HG02588 (cell line): ENCODE measurements around the gene PAQR5.
"Not testable (repeated sequence)": the region's sequence is repeated elsewhere in the genome, so short reads cannot be mapped to it uniquely, and the experiment has no call there.

Experiments used
- ATAC-seq: cut with Tn5 transposase; IDR thresholded peaks from one replicate; pipeline ENCODE4 v1.9.1; 2021; ENCODE audit warnings: mild to moderate bottlenecking, moderate library complexity; ENCODE audit not compliant: unreplicated experiment

The PAQR5 gene

GRCh38 chr15:69415381-69415780 lies 116.7 kb downstream of the PAQR5 start:
- ATAC-seq, result no peak

GRCh38 chr15:69417581-69417980 lies 118.9 kb downstream of the PAQR5 start:
- ATAC-seq, result no peak

- ATAC-seq, result no peak
These were observed 122.8 kb downstream of the PAQR5 start for GRCh38 chr15:69421498-69421897.

DNA sequence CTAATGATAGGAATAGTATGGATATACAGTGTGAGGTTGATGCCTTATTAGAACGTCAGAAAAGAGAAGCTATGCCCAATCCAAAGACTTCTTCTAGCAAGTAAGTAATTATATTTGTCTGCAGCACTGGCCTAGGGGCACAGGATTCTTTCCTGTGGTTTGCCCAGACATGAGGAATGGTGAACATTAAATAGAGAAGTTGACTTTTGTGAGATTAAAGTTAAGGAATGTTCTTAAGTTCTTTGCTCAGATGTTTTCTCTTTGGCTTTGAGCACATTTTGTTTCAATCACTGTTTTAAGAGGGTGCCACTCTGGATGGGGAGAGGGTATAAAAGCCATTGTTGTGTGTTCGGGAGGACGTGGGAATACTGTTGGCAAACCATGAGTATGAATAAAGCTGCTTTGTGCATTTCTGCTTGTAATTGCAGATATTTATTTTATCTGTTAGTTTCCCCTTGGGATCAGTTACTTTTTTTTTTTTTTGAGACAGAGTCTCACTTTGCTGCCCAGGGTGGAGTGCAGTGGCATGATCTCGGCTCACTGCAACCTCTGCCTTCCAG lies 123.7 kb downstream of the PAQR5 start:
- ATAC-seq, result no peak

- no peak for ATAC-seq
These were observed 125.3 kb downstream of the PAQR5 start for GRCh38 chr15:69424001-69424400.

- ATAC-seq, result no peak
These were observed 126.2 kb downstream of the PAQR5 start for GRCh38 chr15:69424748-69425413.

DNA sequence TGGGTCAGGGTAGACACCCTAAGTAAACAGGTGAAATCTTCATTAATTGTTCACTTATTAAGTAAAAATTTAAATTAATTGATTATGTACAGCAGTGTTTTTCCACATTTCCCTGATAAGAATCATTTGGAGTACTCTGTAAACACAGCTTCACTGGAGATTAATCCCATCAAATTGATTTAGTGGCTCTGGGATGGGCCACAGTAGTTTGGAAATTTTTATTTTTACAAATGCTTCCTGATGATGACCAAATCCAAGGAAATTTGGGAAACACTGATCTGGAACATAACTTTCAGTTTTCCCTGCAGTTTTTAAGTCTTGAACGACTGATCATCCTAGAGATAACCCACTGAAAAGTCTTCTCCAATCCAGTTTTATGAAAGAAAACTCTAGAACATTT lies 135.1 kb downstream of the PAQR5 start:
- no peak for ATAC-seq

GRCh38 chr15:69434238-69434637 lies 135.5 kb downstream of the PAQR5 start:
- ATAC-seq, result no peak

GRCh38 chr15:69434679-69435078 lies 136.0 kb downstream of the PAQR5 start:
- ATAC-seq, result no peak

- no peak for ATAC-seq
These were observed 137.3 kb downstream of the PAQR5 start for GRCh38 chr15:69435985-69436384.

DNA sequence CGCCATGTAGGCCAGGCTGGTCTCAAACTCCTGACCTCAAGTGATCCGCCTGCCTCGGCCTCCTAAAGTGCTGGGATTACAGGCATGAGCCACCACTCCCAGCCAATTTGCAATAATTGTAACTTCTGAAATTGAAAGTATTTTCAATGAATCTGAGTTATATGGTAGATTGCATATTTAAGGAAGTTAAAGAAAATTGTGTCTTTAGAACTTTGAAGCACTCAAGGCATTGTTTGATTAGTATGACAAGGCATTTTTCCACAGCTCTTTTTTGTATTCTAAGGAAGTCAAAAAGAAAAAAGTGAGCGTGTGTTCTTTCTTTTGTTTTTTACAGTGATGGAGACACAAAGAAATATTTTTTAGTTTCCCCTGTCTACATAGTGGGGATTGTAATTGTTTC lies 138.2 kb downstream of the PAQR5 start:
- ATAC-seq, result no peak

GRCh38 chr15:69439623-69440022 lies 140.9 kb downstream of the PAQR5 start:
- ATAC-seq, result no peak

- no peak for ATAC-seq
These were observed 144.4 kb downstream of the PAQR5 start for GRCh38 chr15:69443032-69443611.

- no peak for ATAC-seq
These were observed 146.0 kb downstream of the PAQR5 start for GRCh38 chr15:69444686-69445085.

- ATAC-seq, result no peak
These were observed 148.2 kb downstream of the PAQR5 start for GRCh38 chr15:69446953-69447352.

DNA sequence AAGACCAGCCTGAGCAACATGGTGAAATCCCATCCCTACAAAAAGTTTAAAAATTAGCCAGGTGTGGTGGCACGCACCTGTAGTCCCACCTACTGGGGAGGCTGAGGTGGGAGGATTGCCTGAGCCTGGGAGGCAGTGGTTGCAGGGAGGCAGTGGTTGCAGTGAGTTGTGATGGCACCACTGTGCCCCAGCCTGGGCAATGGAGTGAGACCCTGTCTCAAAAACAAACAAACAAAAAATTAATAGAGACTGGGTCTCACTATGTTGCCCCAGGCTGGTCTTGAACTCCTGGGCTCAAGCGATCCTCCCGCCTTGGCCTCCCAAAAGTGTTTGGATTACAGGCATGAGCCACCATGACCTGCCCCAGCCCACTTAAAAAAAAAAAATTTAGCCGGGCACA lies 151.5 kb downstream of the PAQR5 start:
- ATAC-seq, result not testable (repeated sequence)

- no peak for ATAC-seq
These were observed 152.4 kb downstream of the PAQR5 start for GRCh38 chr15:69450968-69451695.

GRCh38 chr15:69451951-69452691 lies 153.4 kb downstream of the PAQR5 start:
- peak; percentile 33 for ATAC-seq

- ATAC-seq, result peak; percentile 77
These were observed 154.2 kb downstream of the PAQR5 start, which contains the start of gene RPLP1 for GRCh38 chr15:69452692-69453521. TSS of gene RPLP1 (plus strand) at chr15:69452818. CDS start at chr15:69452949, 131 bp downstream.

DNA sequence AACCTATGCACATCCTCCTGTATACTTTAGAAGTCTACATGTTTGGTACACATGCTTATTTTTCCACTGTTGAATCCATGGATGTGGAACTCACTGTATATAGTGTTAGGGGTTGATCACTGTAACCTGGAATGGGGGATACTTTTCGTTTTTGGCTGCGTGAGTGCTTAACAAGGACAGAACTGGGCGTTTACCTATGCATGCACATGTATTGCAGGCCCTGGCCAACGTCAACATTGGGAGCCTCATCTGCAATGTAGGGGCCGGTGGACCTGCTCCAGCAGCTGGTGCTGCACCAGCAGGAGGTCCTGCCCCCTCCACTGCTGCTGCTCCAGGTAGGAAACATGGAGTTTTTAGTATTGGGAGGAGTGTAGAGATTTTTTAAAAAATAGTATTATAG lies 156.2 kb downstream of the PAQR5 start:
- ATAC-seq, result no peak
